ENCODE results near the gene GTPBP6. TPM values are rescaled to one million over a fixed set of nuclear protein-coding genes. Genes with fewer than 3 reads are reported as not detected.
"Not testable (repeated sequence)": the region's sequence is repeated elsewhere in the genome, so short reads cannot be mapped to it uniquely, and the experiment has no call there.

The GTPBP6 gene
- total RNA-seq, 1 donor from 2014 or later = 51.9 TPM

DNA sequence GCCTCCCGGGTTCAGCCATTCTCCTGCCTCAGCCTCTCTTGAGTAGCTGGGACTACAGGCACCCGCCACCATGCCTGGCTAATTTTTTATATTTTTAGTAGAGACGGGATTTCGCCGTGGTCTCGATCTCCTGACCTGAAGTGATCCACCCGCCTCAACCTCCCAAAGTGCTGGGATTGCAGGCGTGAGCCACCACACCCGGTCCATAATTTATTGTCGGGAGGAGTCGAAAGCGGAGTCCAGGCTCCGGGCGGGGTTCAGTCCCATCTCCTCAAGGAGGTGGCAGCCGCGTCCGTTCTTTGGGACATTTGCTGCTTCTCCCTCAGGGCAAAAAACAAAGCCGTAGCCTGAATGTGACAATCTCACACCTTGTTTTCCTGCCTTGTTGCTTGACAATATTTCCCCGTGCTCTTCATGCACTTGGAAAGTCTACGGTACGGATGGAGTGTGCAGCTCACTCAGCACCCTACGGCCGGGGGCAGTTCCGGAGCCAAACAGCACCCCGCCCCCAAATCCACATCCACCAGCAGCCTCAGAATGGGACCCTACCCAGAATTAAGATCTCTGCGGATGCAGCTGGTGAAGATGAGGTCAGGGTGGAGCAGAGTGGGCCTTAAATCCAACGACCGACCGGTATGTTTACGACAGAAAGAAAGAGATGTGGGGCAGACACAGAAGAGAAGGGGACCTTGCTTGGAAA is 9.6 kb downstream of the GTPBP6 start:
- intact Hi-C loops (cut with micrococcal nuclease) = no loop called here
- DNase-seq = peak; percentile 16
- no peak for ATAC-seq

DNA sequence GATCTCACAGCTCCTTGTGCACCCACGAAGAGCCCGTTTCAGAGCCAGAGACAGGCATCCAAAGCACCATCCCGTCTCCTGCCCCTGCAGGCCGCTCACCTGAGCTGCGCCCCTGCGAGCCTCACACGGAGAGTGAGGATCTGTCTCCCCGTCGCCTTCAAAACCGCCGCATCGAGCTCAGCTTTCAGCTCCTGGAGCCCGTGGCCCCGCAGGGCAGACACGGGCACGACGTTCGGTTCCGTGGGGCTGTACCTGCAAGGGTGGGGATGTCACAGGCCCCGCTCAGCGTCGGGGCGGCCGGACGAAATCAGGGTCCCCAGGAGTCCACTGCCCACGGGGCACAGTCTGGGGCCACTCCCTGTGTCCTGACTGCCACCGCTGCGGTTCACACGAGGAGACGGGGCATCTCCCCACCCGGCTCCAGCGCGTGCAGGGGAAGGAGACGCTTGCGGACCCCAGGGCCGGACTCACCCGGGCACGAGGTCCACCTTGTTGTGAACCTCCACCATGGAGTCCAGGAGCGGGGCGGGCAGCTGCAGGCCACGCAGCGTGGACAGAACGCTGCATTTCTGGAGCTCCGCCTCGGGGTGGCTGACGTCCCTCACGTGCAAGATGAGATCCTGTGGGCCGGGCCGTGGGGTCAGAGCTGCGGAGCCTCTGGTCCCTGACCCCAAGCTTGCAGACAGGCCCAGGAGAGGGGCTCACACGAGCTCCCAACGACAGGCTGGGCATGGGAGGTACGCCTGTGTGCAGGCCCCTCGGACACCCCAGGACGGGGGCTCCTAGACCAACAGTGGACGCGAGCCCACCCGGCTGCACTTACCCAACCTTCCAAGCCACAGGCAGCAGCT is 11.1 kb downstream of the GTPBP6 start:
- peak; percentile 23 for DNase-seq
- peak; percentile 8 for ATAC-seq
- intact Hi-C loops (cut with micrococcal nuclease) = no loop called here

DNA sequence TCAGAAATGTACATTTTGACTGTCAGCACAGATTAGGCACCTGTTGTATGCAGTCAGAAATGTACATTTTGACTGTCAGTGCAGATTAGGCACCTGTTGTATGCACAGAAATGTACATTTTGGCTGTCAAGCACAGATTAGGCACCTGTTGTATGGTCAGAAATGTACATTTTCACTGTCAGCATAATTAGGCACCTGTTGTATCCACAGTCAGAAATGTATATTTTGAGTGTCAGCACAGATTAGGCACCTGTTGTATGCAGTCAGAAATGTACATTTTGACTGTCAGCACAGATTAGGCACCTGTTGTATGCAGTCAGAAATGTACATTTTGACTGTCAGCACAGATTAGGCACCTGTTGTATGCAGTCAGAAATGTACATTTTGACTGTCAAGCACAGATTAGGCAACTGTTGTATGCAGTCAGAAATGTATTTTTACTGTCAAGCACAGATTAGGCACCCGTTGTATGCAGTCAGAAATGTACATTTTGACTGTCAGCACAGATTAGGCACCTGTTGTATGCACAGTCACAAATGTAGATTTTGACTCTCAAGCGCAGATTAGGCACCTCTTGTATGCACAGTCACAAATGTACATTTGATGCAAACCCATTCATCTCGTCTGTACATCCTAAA is 11.9 kb downstream of the GTPBP6 start:
- ATAC-seq; intact Hi-C loops (cut with micrococcal nuclease); DNase-seq: not testable (repeated sequence)

DNA sequence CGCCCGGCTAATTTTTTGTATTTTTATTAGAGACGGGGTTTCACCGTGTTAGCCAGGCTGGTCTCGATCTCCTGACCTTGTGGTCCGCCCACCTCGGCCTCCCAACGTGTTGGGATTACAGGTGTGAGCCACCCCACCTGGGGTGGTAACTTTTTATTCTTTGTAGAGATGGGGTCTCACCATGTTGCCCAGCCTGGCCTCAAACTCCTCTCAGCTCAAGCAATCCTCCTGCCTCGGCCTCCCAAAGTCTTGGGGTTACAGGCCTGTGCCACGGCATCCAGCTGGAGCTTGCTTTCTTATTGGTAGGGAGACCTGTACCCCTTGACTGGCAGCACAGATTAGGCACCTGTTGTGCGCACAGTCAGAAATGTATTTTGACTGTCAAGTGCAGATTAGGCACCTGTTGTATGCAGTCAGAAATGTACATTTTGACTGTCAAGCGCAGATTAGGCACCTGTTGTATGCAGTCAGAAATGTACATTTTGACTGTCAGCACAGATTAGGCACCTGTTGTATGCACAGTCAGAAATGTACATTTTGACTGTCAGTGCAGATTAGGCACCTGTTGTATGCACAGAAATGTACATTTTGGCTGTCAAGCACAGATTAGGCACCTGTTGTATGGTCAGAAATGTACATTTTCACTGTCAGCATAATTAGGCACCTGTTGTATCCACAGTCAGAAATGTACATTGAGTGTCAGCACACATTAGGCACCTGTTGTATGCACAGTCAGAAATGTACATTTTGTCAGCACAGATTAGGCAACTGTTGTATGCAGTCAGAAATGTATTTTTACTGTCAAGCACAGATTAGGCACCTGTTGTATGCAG is 12.6 kb downstream of the GTPBP6 start:
- ATAC-seq; intact Hi-C loops (cut with micrococcal nuclease): not testable (repeated sequence)
- peak; percentile 15 for DNase-seq

DNA sequence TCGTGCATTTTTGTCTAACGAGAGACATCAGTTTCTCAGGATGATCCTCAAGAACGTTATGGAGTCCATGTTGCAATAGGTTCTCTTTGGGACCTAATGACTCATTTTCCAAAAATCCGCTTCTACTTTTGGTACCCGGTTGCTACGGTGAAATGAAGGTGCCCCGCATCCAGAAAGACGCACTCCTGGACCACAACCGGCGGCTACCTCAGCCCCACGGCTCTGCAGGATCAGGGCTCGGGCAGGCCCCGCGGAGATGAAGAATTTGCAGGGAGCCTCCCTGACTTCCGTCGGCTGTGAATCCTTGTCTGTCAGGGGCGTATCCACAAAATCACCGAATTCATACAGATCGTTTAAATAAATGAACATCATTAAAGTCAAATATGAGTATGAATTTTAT is 15.6 kb downstream of the GTPBP6 start:
- intact Hi-C loops (cut with micrococcal nuclease) = no loop called here
- ATAC-seq (no peak), DNase-seq (peak; percentile 9)

DNA sequence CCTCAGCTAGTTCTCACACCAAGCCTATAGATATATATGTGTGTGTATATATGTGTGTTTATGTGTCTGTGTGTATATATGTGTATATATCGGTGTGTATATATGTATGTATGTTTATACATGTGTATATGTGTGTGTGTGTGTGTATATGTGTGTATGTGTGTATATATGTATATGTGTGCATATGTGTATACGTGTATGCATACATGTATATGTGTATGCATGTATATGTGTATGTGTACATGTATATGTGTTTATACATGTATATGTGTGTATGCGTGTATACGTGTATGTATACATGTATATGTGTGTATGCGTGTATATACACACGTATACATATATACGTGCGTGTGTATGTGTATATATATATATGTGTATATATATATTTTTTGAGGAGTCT is 18.3 kb downstream of the GTPBP6 start:
- intact Hi-C loops (cut with micrococcal nuclease) = no loop called here
- ATAC-seq = no peak
- DNase-seq = no peak

DNA sequence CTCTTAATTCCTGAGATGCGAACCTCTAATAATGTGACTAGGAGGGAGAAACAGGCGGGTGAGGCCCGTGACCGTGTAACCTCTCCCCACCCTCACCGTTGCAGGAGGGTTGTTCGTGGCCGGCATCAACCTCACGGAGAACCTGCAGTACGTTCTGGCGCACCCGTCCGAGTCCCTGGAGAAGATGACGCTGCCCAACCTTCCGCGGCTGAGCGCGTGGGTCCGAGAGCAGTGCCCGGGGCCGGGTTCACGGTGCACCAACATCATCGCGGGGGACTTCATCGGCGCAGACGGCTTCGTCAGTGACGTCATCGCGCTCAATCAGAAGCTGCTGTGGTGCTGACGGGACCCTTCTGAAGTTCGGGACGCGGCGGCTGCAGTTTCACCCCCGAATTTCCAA is 19.6 kb downstream of the GTPBP6 start:
- no peak for ATAC-seq
- peak; percentile 23 for DNase-seq
- intact Hi-C loops (cut with micrococcal nuclease) = no loop called here

DNA sequence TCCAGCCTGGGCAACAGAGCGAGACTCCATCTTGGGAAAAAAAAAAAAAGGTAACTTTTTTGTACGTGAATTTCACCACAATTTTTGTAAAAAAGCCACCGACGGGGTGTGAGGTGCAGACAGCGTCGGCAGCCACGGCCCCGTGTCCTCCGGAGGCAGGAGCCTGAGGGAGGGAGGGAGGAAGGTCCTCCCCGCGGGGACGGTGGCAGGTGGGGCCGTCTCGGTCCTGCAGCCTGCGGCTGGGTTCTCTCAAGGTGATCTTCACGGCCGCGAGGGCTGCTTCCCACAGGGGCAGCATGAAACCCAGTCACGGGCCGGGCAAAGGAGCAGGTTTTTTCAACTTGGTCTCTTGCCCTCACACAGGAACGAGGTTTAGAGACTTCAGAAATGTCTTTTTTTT is 23.5 kb downstream of the GTPBP6 start:
- intact Hi-C loops (cut with micrococcal nuclease) = no loop called here
- ATAC-seq (no peak), DNase-seq (peak; percentile 21)

DNA sequence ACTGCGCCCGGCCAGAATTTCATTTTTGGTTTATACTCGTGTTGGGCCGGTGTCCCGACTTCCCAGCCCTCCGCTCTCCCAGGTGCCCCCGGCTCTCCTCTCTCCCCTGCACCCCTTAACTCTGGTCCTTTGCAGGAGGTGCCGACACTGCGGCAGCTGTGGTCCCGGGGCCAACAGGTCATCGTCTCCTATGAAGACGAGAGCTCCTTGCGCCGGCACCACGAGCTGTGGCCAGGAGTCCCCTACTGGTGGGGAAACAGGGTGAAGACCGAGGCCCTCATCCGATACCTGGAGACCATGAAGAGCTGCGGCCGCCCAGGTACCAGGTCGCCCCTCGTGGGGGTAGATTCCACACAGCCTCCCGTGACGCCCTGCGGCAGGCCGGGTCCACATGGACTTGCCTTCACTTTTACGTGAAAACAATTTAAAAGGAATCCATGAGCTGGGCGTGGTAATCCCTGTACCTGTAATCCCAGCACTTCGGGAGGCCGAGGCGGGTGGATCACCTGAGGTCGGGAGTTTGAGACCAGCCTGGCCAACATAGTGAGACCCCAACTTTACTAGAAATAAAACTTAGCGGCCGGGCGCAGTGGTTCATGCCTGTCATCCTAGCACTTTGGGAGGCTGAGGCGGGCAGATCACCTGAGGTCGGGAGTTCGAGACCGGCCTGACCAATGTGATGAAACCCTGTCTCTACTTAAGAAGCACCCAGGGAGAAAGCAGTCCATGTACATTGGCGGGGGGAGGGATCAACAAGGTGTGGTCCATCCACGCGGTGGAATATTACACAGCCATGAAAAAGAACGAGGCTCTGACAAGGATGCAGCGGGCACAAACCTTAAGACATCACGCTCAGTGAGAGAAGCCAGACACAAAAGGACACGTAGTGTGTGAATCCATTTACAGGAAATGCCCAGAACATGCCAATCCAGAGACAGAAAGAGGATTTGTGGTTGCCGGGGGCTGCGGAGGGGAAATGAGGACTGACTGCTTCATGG is 25.4 kb downstream of the GTPBP6 start:
- intact Hi-C loops (cut with micrococcal nuclease) = no loop called here
- ATAC-seq (no peak), DNase-seq (peak; percentile 20)

DNA sequence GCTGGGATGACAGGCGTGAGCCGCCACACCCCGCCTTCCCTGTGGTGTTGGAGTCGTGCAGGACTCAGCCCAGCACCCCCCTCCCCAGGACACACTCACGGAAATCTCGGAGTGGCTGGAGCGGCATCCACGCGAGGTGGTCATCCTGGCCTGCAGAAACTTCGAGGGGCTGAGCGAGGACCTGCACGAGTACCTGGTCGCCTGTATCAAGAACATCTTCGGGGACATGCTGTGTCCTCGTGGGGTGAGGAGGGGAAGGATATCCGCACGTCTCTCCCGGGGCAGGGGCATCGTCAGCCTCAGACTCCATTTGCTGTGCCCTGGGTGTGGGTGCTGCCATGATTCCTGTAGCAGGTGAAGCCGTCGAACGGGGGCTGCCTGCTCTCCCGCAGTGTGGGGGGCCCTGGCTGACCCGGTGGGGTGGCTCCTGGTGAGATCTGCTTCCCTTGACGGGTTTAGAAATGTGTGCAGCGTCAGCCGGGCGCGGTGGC is 27.1 kb downstream of the GTPBP6 start:
- ATAC-seq = no peak
- intact Hi-C loops (cut with micrococcal nuclease) = no loop called here
- peak; percentile 11 for DNase-seq

DNA sequence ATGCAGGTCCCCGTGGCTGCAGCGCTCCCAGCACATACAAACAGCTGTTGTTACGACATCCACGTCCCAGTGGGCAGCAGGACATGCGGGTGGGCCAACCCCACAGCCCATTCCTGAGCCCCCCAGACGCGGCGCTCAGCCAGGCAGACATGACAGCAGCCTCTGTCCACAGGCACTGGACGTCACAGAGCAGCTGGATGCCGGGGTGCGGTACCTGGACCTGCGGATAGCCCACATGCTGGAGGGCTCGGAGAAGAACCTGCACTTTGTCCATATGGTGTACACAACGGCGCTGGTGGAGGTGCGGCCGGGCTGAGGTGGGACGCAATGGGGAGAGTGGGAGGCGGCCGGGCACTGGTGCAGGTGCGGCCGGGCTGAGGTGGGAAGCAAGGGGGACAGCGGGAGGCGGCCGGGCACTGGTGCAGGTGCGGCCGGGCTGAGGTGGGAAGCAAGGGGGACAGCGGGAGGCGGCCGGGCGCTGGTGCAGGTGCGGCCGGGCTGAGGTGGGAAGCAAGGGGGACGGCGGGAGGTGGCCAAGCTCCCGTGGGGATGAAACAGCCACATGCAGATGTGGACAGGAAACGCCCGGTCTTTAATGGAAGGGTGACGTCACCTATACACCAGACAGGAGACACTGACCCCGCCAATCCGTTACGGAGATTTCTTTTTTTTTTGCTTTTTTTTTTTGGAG is 28.0 kb downstream of the GTPBP6 start:
- peak; percentile 11 for DNase-seq
- no peak for ATAC-seq
- intact Hi-C loops (cut with micrococcal nuclease) = no loop called here

DNA sequence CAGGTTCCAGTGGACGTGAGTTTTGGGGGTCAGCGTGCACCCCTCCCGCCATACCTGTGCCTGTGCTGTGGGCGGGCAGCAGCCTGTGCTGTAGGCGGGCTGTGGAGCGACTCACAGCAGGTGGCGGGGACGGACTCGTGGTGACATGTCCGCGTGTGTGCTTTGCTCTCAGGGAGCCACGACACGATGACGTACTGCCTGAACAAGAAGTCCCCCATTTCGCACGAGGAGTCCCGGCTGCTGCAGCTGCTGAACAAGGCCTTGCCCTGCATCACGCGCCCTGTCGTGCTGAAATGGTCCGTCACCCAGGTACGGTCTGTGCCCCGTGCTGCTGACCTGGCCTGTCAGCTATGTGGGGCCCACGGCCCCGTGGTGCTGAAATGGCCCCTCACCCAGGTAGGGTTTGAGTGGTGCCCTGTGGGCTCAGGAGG is 30.0 kb downstream of the GTPBP6 start:
- ATAC-seq = no peak
- DNase-seq = peak; percentile 29
- intact Hi-C loops (cut with micrococcal nuclease) = no loop called here

DNA sequence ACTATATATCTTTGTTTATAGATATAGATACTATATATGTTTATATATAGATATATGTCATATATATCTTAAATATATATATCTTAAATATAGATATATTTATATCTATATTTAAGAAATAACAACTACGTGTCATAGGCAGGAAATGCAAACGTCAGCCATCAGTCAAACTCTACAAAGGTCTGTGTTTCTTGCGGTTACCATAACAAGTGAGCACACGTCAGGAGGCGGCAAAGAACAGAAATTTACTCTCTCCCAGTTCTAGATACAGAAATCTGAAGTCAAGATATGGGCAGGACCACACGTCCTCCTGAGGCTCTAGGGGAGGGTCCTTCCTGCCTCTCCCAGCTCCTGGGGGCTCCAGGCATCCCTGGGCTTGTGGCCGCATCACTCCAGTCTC is 30.9 kb downstream of the GTPBP6 start:
- no peak for DNase-seq

DNA sequence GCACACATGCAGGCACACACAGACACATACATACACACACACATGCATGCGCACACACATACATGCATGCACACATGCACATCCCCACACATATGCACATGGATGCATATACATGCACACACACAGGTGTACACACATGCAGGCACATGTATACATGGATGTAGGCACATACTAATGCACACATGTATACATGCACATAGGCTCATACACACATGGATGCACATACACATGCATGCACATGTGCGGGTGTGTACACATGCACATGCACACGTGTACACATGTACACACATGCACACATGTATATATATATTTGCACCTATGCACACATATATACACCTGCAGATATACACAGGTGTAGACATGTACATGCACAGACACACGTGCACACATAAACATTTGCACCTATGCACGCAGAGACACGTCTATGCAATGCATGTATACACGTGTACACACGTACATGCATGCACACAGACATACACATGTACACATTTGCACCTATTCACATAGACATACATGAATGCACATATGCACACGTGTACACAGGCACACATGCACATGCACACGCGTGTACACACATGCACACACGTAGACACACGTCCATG is 33.4 kb downstream of the GTPBP6 start:
- ATAC-seq (no peak), DNase-seq (no peak)
- intact Hi-C loops (cut with micrococcal nuclease) = no loop called here

More for the DNA sequence above, 30.9 kb downstream of the GTPBP6 start:
- no peak for ATAC-seq
- intact Hi-C loops (cut with micrococcal nuclease) = no loop called here

DNA sequence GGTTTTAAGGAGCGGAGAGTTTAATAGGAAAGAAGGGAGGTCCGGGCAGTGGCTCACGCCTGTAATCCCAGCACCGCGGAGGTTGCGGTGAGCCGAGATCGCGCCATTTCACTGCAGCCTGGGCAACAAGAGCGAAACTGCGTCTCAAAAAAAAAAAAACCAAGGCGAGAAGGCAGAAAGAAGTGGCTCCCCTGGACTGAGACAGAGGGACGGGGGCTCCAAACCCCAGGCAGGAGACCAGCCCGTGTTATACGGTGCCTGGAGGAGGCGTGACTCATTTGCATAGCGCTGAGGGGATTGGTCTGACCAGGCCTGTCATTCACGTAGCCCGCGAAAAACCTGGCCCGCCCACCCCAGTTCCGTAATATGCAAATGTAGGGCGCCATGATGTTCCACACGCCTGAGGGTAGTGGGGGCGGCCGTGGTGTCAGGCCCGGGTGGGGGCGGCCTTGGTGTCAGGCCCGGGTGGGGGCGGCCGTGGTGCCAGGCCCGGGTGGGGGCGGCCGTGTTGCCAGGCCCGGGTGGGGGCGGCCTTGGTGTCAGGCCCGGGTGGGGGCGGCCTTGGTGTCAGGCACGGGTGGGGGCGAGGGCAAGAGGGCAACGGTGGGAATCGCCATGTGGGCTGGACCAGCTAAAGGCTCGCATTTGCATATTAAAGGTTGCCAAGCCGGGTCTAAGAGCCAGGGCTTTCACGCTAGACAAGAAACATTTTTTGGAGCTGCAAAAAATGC is 35.3 kb downstream of the GTPBP6 start:
- peak; percentile 99 for ATAC-seq
- peak; percentile 92 for DNase-seq
- intact Hi-C loops (cut with micrococcal nuclease) = no loop called here

DNA sequence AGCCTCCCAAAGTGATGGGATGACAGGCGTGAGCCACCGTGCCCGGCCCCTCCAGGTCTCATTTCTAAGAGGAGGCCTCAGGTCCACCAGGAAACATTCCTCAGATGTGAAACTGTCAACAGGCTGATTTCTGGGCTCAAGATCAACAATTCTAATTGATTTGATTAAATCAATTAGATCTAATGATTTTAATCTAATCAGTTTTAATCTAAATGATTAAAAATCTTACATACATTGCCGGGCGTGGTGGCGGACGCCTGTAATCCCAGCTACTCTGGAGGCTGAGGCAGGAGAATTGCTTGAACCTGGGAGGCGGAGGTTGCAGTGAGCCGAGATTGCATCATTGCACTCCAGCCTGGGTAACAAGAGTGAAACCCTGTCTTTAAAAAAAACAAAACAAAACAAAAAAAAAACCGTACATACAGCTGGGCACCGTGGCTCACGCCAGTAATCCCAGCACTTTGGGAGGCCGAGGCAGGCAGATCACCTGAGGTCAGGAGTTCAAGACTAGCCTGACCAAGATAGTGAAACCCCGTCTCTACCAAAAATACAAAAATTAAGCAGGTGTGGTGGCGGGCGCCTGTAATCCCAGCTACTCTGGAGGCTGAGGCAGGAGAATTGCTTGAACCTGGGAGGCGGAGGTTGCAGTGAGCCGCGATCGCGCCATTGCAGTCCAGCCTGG is 36.5 kb downstream of the GTPBP6 start:
- ATAC-seq; intact Hi-C loops (cut with micrococcal nuclease): not testable (repeated sequence)
- DNase-seq = peak; percentile 17
